Stimulated activated memory B cell treated with anti-CD40 and anti-IgM and Interleukin-4, amounts not matched to agents 10 μg/mL and 1 μg/mL and 100 μg/mL, for 72 hours (primary cell): ENCODE measurements around the gene CRTC1.
A peak's percentile ranks its signal among the peaks of the same experiment; 100 is the strongest.

Experiments used
- ATAC-seq: fragments of 150-1000 bp; cut with Tn5 transposase; 2 replicates; pipeline ENCODE4 v1.10.0; 2021
- H3K27ac Mint-ChIP-seq: one replicate; pipeline ENCODE4 v1.8.0; 2022; ENCODE audit warnings: mild to moderate bottlenecking, mixed read lengths
- H3K27me3 Mint-ChIP-seq: one replicate; pipeline ENCODE4 v1.8.0; 2022; ENCODE audit warnings: mixed read lengths
- H3K36me3 Mint-ChIP-seq: one replicate; pipeline ENCODE4 v1.8.0; 2022; ENCODE audit warnings: mixed read lengths
- H3K4me1 Mint-ChIP-seq: one replicate; pipeline ENCODE4 v1.8.0; 2022; ENCODE audit warnings: mixed read lengths
- H3K4me3 Mint-ChIP-seq: one replicate; pipeline ENCODE4 v1.8.0; 2022; ENCODE audit warnings: mild to moderate bottlenecking, moderate library complexity, mixed read lengths
- H3K9me3 Mint-ChIP-seq: one replicate; pipeline ENCODE4 v1.8.0; 2022; ENCODE audit warnings: mixed read lengths

The CRTC1 gene

GRCh38 chr19:18648973-18649315, 34.5 kb upstream of the CRTC1 start:
- peaks cover 40% of the 10 kb centered on the region for H3K4me1 Mint-ChIP-seq
- no peak for ATAC-seq
- H3K27ac Mint-ChIP-seq = peak overlapping the region; percentile 5
- H3K27me3 Mint-ChIP-seq = no peaks in the 10 kb centered on the region
- peaks cover 17% of the 10 kb centered on the region for H3K36me3 Mint-ChIP-seq
- no peak overlapping the region for H3K4me3 Mint-ChIP-seq
- peaks cover under 1% of the 10 kb centered on the region for H3K9me3 Mint-ChIP-seq

- H3K36me3 Mint-ChIP-seq = peaks cover 22% of the 10 kb centered on the region
- peaks cover 35% of the 10 kb centered on the region for H3K4me1 Mint-ChIP-seq
- peak overlapping the region; percentile 5 for H3K27ac Mint-ChIP-seq
- ATAC-seq = peak; percentile 57
- peak overlapping the region; percentile 55 for H3K4me3 Mint-ChIP-seq
- no peaks in the 10 kb centered on the region for H3K27me3 Mint-ChIP-seq
- peaks cover 6% of the 10 kb centered on the region for H3K9me3 Mint-ChIP-seq
Observed at GRCh38 chr19:18649371-18650020, 34.0 kb upstream of the CRTC1 start.

GRCh38 chr19:18650021-18650390, 33.5 kb upstream of the CRTC1 start:
- Mint-ChIP-seq H3K36me3 (peaks cover 27% of the 10 kb centered on the region), H3K4me3 (peak overlapping the region; percentile 55)

GRCh38 chr19:18650468-18651041, 32.9 kb upstream of the CRTC1 start:
- Mint-ChIP-seq H3K9me3 (peaks cover 9% of the 10 kb centered on the region), H3K27me3 (no peaks in the 10 kb centered on the region), H3K36me3 (peaks cover 27% of the 10 kb centered on the region), H3K4me1 (peaks cover 33% of the 10 kb centered on the region), H3K27ac (no peak overlapping the region), H3K4me3 (no peak overlapping the region)
- no peak for ATAC-seq

More at GRCh38 chr19:18650021-18650390, 33.5 kb upstream of the CRTC1 start:
- H3K27me3 Mint-ChIP-seq = no peaks in the 10 kb centered on the region
- peak overlapping the region; percentile 5 for H3K27ac Mint-ChIP-seq
- no peak for ATAC-seq
- H3K4me1 Mint-ChIP-seq = peaks cover 33% of the 10 kb centered on the region
- H3K9me3 Mint-ChIP-seq = peaks cover 9% of the 10 kb centered on the region

GRCh38 chr19:18651300-18651699, 32.2 kb upstream of the CRTC1 start:
- no peak overlapping the region for H3K4me3 Mint-ChIP-seq
- peaks cover 9% of the 10 kb centered on the region for H3K9me3 Mint-ChIP-seq
- no peak overlapping the region for H3K27ac Mint-ChIP-seq
- peaks cover 40% of the 10 kb centered on the region for H3K4me1 Mint-ChIP-seq
- no peak for ATAC-seq
- no peaks in the 10 kb centered on the region for H3K27me3 Mint-ChIP-seq
- peaks cover 27% of the 10 kb centered on the region for H3K36me3 Mint-ChIP-seq

- Mint-ChIP-seq H3K4me1 (peaks cover 41% of the 10 kb centered on the region), H3K27me3 (no peaks in the 10 kb centered on the region), H3K36me3 (peaks cover 27% of the 10 kb centered on the region), H3K9me3 (peaks cover 9% of the 10 kb centered on the region), H3K4me3 (no peak overlapping the region), H3K27ac (no peak overlapping the region)
- no peak for ATAC-seq
Observed at GRCh38 chr19:18651733-18652132, 31.7 kb upstream of the CRTC1 start.

- Mint-ChIP-seq H3K27ac (no peak overlapping the region), H3K36me3 (peaks cover 18% of the 10 kb centered on the region), H3K4me3 (no peak overlapping the region), H3K9me3 (peaks cover 9% of the 10 kb centered on the region), H3K27me3 (no peaks in the 10 kb centered on the region), H3K4me1 (peaks cover 47% of the 10 kb centered on the region)
- no peak for ATAC-seq
Observed at GRCh38 chr19:18653853-18654252, 29.6 kb upstream of the CRTC1 start.

GRCh38 chr19:18654469-18654868, 29.0 kb upstream of the CRTC1 start:
- ATAC-seq = no peak
- peaks cover 18% of the 10 kb centered on the region for H3K36me3 Mint-ChIP-seq
- H3K4me3 Mint-ChIP-seq = no peak overlapping the region

GRCh38 chr19:18655173-18655844, 28.2 kb upstream of the CRTC1 start:
- no peak overlapping the region for H3K27ac Mint-ChIP-seq
- no peaks in the 10 kb centered on the region for H3K27me3 Mint-ChIP-seq
- peaks cover 9% of the 10 kb centered on the region for H3K9me3 Mint-ChIP-seq
- H3K4me1 Mint-ChIP-seq = peaks cover 44% of the 10 kb centered on the region
- peaks cover 18% of the 10 kb centered on the region for H3K36me3 Mint-ChIP-seq
- H3K4me3 Mint-ChIP-seq = no peak overlapping the region
- ATAC-seq = no peak

More at GRCh38 chr19:18654469-18654868, 29.0 kb upstream of the CRTC1 start:
- Mint-ChIP-seq H3K27ac (no peak overlapping the region), H3K4me1 (peaks cover 47% of the 10 kb centered on the region), H3K9me3 (peaks cover 9% of the 10 kb centered on the region), H3K27me3 (no peaks in the 10 kb centered on the region)

- Mint-ChIP-seq H3K9me3 (peaks cover 9% of the 10 kb centered on the region), H3K27me3 (no peaks in the 10 kb centered on the region), H3K36me3 (peaks cover 21% of the 10 kb centered on the region), H3K27ac (peak overlapping the region; percentile 63), H3K4me3 (no peak overlapping the region), H3K4me1 (peaks cover 44% of the 10 kb centered on the region)
- ATAC-seq = no peak
Observed at GRCh38 chr19:18656337-18657086, 27.0 kb upstream of the CRTC1 start.

- Mint-ChIP-seq H3K4me1 (peaks cover 44% of the 10 kb centered on the region), H3K9me3 (peaks cover 9% of the 10 kb centered on the region), H3K27ac (peak overlapping the region; percentile 80), H3K36me3 (peaks cover 20% of the 10 kb centered on the region), H3K4me3 (no peak overlapping the region), H3K27me3 (no peaks in the 10 kb centered on the region)
- ATAC-seq = peak; percentile 68
Observed at GRCh38 chr19:18657590-18658365, 25.7 kb upstream of the CRTC1 start.

- no peaks in the 10 kb centered on the region for H3K27me3 Mint-ChIP-seq
- H3K36me3 Mint-ChIP-seq = peaks cover 20% of the 10 kb centered on the region
- H3K27ac Mint-ChIP-seq = peak overlapping the region; percentile 80
Observed at GRCh38 chr19:18658366-18658855, 25.1 kb upstream of the CRTC1 start.

GRCh38 chr19:18659281-18660050, 24.0 kb upstream of the CRTC1 start:
- H3K4me3 Mint-ChIP-seq = peak overlapping the region; percentile 59
- peak overlapping the region; percentile 80 for H3K27ac Mint-ChIP-seq

More at GRCh38 chr19:18658366-18658855, 25.1 kb upstream of the CRTC1 start:
- peaks cover 9% of the 10 kb centered on the region for H3K9me3 Mint-ChIP-seq
- no peak for ATAC-seq
- H3K4me3 Mint-ChIP-seq = no peak overlapping the region
- H3K4me1 Mint-ChIP-seq = peaks cover 48% of the 10 kb centered on the region

More at GRCh38 chr19:18659281-18660050, 24.0 kb upstream of the CRTC1 start:
- peaks cover 14% of the 10 kb centered on the region for H3K36me3 Mint-ChIP-seq
- H3K9me3 Mint-ChIP-seq = peaks cover 3% of the 10 kb centered on the region
- ATAC-seq = peak; percentile 80
- no peaks in the 10 kb centered on the region for H3K27me3 Mint-ChIP-seq
- H3K4me1 Mint-ChIP-seq = peaks cover 49% of the 10 kb centered on the region
